GM12864 (cell line): ENCODE measurements around the gene MARVELD1.

Experiments
- DNase-seq: peaks from one replicate; pipeline ENCODE4 v3.0.0-alpha.2; 2011; ENCODE audit warnings: low read depth
- H3K4me3 ChIP-seq: 2 replicates; pipeline ENCODE4 v1.5.1; 2011; ENCODE audit warnings: mild to moderate bottlenecking, low read depth, low read length, control low read depth
- TF ChIP-seq, protein P1 (sequence below): IDR thresholded peaks from 2 replicates; pipeline ENCODE4 v1.5.1; 2011; ENCODE audit warnings: low read depth, mild to moderate bottlenecking, moderate library complexity, low read length, control low read depth, inconsistent platforms; ENCODE audit errors: missing control alignments

The MARVELD1 gene

GRCh38 chr10:97763411-97763810, 49.9 kb downstream of the MARVELD1 start:
- TF ChIP-seq, protein P1, sequence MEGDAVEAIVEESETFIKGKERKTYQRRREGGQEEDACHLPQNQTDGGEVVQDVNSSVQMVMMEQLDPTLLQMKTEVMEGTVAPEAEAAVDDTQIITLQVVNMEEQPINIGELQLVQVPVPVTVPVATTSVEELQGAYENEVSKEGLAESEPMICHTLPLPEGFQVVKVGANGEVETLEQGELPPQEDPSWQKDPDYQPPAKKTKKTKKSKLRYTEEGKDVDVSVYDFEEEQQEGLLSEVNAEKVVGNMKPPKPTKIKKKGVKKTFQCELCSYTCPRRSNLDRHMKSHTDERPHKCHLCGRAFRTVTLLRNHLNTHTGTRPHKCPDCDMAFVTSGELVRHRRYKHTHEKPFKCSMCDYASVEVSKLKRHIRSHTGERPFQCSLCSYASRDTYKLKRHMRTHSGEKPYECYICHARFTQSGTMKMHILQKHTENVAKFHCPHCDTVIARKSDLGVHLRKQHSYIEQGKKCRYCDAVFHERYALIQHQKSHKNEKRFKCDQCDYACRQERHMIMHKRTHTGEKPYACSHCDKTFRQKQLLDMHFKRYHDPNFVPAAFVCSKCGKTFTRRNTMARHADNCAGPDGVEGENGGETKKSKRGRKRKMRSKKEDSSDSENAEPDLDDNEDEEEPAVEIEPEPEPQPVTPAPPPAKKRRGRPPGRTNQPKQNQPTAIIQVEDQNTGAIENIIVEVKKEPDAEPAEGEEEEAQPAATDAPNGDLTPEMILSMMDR: no peak
- H3K4me3 ChIP-seq: no peak overlapping the region
- no peak for DNase-seq

DNA sequence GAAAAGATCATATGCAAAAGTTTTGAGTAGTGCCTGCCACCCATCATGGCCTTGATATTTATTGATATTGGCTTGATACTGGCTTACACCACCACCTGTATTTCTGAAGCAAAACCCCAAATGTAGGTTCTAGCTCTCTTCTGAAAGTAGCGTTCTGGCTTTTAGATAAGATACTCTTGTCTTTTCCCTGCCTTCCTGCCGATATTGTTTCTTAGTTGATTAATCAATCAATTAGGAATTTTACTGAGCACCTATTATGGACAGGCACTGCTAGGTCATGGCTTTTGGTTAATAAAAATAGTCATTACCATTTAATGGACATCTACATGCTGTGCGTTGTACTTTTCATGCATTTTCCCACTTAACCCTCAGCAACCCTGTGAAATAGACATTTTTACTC, 50.4 kb downstream of the MARVELD1 start:
- TF ChIP-seq, protein P1: no peak
- no peak overlapping the region for H3K4me3 ChIP-seq
- no peak for DNase-seq

DNA sequence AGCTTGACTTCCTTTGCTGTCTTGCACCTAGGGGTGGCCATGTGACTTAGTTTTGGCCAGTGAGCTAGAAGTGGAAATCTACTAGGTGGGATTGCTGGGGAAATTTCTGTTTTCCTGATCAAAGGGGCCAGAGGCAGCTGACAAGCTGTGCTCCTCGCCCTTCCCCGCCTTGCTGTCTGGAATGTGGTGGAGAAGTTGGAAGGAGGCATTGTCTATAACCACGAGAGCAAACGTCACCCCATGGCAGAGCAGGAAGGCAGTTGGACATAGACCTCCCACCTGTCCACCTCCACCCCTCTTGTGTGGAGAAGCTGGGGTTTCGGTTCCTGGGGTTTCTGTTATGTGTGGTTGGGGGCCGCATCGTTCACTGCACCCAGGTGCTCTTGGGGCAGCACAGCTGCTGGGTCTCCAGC, 51.0 kb downstream of the MARVELD1 start:
- TF ChIP-seq, protein P1: no peak
- no peak for DNase-seq
- H3K4me3 ChIP-seq: no peak overlapping the region

GRCh38 chr10:97765201-97765600, 51.7 kb downstream of the MARVELD1 start:
- no peak for DNase-seq
- TF ChIP-seq, protein P1: no peak

DNA sequence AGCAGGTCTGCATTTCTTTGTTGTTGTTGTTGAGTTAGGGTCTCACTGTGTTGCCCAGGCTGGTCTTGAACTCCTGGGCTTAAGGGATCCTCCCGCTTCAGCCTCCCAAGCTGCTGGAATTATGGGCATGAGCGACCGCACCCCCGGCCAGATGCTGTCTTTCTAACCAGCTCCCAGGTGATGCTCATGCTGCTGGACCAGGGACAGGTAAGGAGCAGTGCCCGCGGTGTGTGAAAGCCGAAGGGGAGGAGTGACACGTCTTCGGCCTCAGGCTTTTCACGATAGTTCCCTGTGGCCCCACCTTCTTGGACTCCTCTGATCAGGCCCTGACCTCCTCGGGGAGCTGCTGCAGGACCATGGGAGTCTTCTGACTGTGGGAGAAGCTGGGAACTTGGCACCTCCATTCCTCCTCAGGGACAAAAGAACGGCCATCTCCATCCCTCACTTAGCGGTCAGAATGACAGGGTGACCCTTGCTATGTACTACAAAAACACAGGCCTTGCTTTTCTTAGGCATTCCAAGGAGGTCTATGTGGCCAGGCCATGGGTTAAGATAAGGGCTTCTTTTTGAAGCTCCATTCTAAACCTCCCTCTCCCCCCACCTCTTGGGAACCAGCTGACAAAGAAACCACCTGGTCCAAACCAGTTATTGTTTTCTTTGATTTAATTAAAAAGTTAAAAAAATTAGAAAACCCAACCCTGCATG, 52.7 kb downstream of the MARVELD1 start:
- TF ChIP-seq, protein P1: no peak
- no peak for DNase-seq
- H3K4me3 ChIP-seq: no peak overlapping the region

More at GRCh38 chr10:97765201-97765600, 51.7 kb downstream of the MARVELD1 start:
- no peak overlapping the region for H3K4me3 ChIP-seq

- H3K4me3 ChIP-seq: no peak overlapping the region
- TF ChIP-seq, protein P1: no peak
- no peak for DNase-seq
These were observed 53.7 kb downstream of the MARVELD1 start for GRCh38 chr10:97766996-97767924.
